ENCODE measurements around the gene FOXO1.

DNA sequence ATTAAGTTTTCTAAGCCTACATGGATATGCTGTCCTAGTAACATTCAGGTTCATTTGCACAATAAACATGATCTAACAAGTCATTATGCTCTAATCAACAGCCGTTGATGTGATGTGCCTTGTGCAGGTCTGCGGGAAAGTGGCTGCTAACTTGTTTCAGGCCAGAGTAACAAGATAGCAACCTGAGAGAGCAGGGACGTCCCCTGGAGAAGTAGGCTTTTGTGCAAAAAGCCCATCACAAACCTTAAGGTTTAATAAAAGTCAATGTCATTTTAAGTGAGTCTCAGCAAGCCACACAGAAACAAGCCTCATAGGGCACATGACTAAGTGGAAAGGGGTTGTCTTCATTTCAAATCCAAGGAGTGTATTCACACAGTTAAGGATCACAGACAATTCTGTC lies 17.6 kb downstream of the FOXO1 start:
- TF ChIP-seq POLR2A (IDR thresholded peaks at IDR 0.05; ENCODE audit: low read length) = no peak
- TF ChIP-seq GATA1 (IDR thresholded peaks at IDR 0.05; ENCODE audit: low read depth, low read length) = no peak
